Measurements from ENCODE around the gene IRF6. TPM values are rescaled to one million over a fixed set of nuclear protein-coding genes. Genes with fewer than 3 reads are reported as not detected.

IRF6 gene
- total RNA-seq, 1 experiment from 2014 or later, result 17.2 TPM

DNA sequence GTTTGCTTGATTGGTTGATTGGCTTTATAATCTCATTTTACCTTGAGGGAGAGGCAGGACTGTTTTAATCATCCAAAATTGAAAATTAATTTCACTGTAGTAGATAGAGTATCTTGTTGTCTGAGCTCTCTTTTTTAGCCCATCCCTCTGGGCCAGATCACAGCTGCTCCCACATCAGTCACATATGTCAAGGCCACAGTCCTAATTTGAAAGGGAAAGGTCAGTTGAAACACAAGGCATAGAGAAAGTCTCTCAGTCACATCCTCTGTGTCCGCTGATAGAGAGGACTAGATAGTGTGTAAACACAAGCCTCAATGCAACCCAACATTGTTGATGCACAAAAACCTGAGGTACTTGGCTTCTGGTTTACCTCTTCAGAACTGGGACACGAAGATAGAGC lies 28.4 kb downstream of the IRF6 start:
- H3K27me3 Mint-ChIP-seq (ENCODE audit: low read depth), result peaks cover 4% of the 10 kb centered on the region
- H3K4me1 Mint-ChIP-seq, result no peaks in the 10 kb centered on the region
- no peaks in the 10 kb centered on the region; the same call in 1 of the 2 replicates for H3K36me3 Mint-ChIP-seq
- DNase-seq (ENCODE audit: low spot score) (no peak), ATAC-seq (no peak)
- no peak overlapping the region for H3K27ac Mint-ChIP-seq
- TF ChIP-seq, protein P1, sequence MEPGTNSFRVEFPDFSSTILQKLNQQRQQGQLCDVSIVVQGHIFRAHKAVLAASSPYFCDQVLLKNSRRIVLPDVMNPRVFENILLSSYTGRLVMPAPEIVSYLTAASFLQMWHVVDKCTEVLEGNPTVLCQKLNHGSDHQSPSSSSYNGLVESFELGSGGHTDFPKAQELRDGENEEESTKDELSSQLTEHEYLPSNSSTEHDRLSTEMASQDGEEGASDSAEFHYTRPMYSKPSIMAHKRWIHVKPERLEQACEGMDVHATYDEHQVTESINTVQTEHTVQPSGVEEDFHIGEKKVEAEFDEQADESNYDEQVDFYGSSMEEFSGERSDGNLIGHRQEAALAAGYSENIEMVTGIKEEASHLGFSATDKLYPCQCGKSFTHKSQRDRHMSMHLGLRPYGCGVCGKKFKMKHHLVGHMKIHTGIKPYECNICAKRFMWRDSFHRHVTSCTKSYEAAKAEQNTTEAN (CRISPR knock-in tag; IDR thresholded peaks at IDR 0.05), result no peak
- TF ChIP-seq ZNF396 (CRISPR knock-in tag; IDR thresholded peaks at IDR 0.05; ENCODE audit: borderline replicate concordance), result no peak
- no peak for TF ChIP-seq CREM (CRISPR knock-in tag; IDR thresholded peaks at IDR 0.05)
- no peak for TF ChIP-seq ZNF219 (CRISPR knock-in tag; IDR thresholded peaks at IDR 0.05; ENCODE audit: borderline replicate concordance)
- no peak for TF ChIP-seq NR1H2 (CRISPR knock-in tag; IDR thresholded peaks at IDR 0.05)
- TF ChIP-seq, protein P2, sequence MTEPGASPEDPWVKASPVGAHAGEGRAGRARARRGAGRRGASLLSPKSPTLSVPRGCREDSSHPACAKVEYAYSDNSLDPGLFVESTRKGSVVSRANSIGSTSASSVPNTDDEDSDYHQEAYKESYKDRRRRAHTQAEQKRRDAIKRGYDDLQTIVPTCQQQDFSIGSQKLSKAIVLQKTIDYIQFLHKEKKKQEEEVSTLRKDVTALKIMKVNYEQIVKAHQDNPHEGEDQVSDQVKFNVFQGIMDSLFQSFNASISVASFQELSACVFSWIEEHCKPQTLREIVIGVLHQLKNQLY (CRISPR knock-in tag; IDR thresholded peaks at IDR 0.05), result no peak
- TF ChIP-seq, protein P3, sequence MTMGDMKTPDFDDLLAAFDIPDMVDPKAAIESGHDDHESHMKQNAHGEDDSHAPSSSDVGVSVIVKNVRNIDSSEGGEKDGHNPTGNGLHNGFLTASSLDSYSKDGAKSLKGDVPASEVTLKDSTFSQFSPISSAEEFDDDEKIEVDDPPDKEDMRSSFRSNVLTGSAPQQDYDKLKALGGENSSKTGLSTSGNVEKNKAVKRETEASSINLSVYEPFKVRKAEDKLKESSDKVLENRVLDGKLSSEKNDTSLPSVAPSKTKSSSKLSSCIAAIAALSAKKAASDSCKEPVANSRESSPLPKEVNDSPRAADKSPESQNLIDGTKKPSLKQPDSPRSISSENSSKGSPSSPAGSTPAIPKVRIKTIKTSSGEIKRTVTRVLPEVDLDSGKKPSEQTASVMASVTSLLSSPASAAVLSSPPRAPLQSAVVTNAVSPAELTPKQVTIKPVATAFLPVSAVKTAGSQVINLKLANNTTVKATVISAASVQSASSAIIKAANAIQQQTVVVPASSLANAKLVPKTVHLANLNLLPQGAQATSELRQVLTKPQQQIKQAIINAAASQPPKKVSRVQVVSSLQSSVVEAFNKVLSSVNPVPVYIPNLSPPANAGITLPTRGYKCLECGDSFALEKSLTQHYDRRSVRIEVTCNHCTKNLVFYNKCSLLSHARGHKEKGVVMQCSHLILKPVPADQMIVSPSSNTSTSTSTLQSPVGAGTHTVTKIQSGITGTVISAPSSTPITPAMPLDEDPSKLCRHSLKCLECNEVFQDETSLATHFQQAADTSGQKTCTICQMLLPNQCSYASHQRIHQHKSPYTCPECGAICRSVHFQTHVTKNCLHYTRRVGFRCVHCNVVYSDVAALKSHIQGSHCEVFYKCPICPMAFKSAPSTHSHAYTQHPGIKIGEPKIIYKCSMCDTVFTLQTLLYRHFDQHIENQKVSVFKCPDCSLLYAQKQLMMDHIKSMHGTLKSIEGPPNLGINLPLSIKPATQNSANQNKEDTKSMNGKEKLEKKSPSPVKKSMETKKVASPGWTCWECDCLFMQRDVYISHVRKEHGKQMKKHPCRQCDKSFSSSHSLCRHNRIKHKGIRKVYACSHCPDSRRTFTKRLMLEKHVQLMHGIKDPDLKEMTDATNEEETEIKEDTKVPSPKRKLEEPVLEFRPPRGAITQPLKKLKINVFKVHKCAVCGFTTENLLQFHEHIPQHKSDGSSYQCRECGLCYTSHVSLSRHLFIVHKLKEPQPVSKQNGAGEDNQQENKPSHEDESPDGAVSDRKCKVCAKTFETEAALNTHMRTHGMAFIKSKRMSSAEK (CRISPR knock-in tag; IDR thresholded peaks at IDR 0.05; ENCODE audit: borderline replicate concordance), result no peak
- no peak for TF ChIP-seq SMAD3 (CRISPR knock-in tag; IDR thresholded peaks at IDR 0.05; ENCODE audit: borderline replicate concordance)
- no peak for TF ChIP-seq ZNF121 (CRISPR knock-in tag; IDR thresholded peaks at IDR 0.05)
- TF ChIP-seq, protein P4, sequence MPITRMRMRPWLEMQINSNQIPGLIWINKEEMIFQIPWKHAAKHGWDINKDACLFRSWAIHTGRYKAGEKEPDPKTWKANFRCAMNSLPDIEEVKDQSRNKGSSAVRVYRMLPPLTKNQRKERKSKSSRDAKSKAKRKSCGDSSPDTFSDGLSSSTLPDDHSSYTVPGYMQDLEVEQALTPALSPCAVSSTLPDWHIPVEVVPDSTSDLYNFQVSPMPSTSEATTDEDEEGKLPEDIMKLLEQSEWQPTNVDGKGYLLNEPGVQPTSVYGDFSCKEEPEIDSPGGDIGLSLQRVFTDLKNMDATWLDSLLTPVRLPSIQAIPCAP (CRISPR knock-in tag; IDR thresholded peaks at IDR 0.05), result no peak
- TF ChIP-seq, protein P5, sequence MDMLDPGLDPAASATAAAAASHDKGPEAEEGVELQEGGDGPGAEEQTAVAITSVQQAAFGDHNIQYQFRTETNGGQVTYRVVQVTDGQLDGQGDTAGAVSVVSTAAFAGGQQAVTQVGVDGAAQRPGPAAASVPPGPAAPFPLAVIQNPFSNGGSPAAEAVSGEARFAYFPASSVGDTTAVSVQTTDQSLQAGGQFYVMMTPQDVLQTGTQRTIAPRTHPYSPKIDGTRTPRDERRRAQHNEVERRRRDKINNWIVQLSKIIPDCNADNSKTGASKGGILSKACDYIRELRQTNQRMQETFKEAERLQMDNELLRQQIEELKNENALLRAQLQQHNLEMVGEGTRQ (CRISPR knock-in tag; IDR thresholded peaks at IDR 0.05), result no peak
- TF ChIP-seq RORB (CRISPR knock-in tag; IDR thresholded peaks at IDR 0.05), result no peak
- TF ChIP-seq, protein P6, sequence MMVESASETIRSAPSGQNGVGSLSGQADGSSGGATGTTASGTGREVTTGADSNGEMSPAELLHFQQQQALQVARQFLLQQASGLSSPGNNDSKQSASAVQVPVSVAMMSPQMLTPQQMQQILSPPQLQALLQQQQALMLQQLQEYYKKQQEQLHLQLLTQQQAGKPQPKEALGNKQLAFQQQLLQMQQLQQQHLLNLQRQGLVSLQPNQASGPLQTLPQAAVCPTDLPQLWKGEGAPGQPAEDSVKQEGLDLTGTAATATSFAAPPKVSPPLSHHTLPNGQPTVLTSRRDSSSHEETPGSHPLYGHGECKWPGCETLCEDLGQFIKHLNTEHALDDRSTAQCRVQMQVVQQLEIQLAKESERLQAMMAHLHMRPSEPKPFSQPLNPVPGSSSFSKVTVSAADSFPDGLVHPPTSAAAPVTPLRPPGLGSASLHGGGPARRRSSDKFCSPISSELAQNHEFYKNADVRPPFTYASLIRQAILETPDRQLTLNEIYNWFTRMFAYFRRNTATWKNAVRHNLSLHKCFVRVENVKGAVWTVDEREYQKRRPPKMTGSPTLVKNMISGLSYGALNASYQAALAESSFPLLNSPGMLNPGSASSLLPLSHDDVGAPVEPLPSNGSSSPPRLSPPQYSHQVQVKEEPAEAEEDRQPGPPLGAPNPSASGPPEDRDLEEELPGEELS (CRISPR knock-in tag; IDR thresholded peaks at IDR 0.05), result no peak
- TF ChIP-seq, protein P7, sequence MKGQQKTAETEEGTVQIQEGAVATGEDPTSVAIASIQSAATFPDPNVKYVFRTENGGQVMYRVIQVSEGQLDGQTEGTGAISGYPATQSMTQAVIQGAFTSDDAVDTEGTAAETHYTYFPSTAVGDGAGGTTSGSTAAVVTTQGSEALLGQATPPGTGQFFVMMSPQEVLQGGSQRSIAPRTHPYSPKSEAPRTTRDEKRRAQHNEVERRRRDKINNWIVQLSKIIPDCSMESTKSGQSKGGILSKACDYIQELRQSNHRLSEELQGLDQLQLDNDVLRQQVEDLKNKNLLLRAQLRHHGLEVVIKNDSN (CRISPR knock-in tag; IDR thresholded peaks at IDR 0.05), result no peak
- TF ChIP-seq, protein P8, sequence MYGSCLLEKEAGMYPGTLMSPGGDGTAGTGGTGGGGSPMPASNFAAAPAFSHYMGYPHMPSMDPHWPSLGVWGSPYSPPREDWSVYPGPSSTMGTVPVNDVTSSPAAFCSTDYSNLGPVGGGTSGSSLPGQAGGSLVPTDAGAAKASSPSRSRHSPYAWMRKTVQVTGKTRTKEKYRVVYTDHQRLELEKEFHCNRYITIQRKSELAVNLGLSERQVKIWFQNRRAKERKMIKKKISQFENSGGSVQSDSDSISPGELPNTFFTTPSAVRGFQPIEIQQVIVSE (CRISPR knock-in tag; IDR thresholded peaks at IDR 0.05; ENCODE audit: borderline replicate concordance), result no peak
- no peak for TF ChIP-seq FOXK1 (CRISPR knock-in tag; IDR thresholded peaks at IDR 0.05)
- H3K4me3 Mint-ChIP-seq, result no peak overlapping the region
- POLR2A ChIA-PET, result no interaction called here
- CTCF ChIA-PET, result interaction anchor here (1.7 kb wide), 1 partner anchor 30 kb away, joined by 5 read pairs; no protein-coding TSS in a partner anchor
- H3K9me3 Mint-ChIP-seq, result no peaks in the 10 kb centered on the region
